SKM-1 (cell line): Measurements from ENCODE around the gene DDX51.
"Not testable (repeated sequence)": the region's sequence is repeated elsewhere in the genome, so short reads cannot be mapped to it uniquely, and the experiment has no call there.

Experiments
- DNase-seq: peaks from one replicate; lab custom pipeline; 2025; ENCODE audit not compliant: unreplicated experiment; lab: John Stamatoyannopoulos, UW

Gene DDX51

DNA sequence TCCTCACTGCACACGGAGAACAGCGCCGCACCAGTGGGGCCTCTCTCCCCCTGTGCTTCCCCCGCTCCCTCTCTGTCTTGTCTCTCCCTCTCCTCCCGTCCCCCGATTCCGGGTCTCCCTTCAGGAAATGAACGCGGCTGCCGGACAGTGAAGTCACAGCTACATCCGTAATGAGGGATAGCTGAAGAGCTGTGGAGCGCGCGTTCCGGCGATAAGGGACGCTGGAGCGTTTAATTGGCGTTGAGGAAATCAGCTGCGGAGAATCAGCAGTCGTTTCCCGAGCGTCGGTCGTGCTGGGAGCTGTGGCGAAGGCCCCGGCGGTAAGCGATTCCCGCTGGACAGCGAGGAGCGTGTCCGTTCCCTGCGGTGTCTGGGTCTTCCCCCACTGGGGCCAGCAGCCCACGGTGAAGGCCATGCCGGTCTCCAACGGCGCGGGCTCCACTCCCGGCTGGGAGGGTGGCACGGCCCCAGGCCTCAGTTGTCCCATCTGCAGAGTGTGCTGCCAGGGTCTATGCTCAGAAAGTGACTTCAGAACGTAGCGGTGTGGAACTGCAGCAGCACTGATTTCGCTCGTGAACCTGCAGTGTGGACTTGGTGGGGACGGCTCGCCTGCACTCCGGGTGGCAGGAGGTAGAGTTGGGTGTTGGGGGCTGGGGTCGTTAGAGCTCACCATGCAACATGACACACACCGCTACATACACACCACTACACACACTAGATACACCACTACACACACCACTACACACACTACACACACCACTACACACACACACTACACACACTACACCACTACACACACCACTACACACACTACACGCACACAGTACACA lies 11.0 kb upstream of the DDX51 start:
- no peak for DNase-seq

DNA sequence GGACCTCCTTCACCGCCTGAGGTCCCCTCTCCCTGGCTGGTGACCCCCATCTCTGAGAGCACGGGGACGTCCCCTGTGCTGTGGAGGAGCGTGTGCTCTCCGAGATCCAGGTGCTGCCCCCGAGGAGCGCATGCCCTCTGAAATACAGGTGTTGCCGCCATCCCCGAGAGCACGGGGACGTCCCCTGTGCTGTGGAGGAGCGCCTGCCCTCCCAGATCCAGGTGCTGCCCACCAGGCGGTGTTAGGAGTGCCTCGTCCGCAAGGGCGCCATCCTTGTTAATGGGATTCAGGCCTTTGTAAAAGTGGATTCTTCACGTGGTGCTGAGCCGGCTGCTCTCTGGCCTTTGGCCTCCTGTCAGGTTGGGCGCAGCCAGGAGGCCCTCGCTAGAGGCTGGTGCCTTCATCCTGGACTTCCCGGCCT lies 10.2 kb upstream of the DDX51 start:
- DNase-seq, result no peak

- DNase-seq, result no peak
Observed at GRCh38 chr12:132153501-132154340, 9.6 kb upstream of the DDX51 start.

DNA sequence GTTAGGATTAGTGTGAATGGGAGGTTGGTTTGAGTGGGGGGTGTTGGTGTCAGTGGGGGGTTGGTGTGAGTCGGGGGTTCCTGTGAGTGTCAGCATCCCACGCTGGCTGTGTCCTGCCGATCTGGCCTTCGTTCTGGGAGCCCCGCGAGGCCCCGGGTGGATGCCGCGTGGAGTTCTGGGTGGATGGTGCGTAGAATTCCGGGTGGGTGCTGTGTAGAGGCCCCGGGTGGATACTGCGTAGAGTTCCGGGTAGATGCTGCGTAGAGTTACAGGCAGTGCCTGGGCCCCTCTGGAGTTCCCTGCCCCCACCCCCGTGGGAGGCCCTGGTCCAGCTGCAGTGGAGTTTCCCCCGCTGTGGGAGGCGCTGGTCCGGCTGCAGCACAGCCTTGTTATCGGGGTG lies 8.8 kb upstream of the DDX51 start:
- DNase-seq, result no peak

GRCh38 chr12:132152411-132152821 lies 8.3 kb upstream of the DDX51 start:
- DNase-seq, result no peak

- DNase-seq, result no peak
Observed at GRCh38 chr12:132151766-132152410, 7.8 kb upstream of the DDX51 start.

DNA sequence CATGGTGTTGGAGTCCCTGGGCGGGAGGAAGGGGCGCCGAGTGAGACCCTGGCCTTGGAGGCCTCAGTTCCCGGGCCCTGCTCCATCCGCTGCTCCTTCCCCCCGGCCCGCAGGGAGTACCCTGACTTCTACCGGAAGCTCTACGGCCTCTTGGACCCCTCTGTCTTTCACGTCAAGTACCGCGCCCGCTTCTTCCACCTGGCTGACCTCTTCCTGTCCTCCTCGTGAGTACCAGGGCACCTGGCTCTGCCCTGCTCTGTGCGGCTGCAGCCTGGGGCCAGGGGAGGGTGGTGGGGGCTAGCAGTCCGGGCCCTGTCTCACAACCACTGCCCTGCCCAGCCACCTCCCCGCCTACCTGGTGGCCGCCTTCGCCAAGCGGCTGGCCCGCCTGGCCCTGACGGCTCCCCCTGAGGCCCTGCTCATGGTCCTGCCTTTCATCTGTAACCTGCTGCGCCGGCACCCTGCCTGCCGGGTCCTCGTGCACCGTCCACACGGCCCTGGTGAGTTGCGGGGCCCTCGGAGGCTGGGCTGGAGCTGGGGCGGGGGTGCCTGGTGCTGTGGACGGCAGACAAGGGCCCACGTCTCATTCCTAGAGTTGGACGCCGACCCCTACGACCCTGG lies 7.1 kb upstream of the DDX51 start:
- no peak for DNase-seq

DNA sequence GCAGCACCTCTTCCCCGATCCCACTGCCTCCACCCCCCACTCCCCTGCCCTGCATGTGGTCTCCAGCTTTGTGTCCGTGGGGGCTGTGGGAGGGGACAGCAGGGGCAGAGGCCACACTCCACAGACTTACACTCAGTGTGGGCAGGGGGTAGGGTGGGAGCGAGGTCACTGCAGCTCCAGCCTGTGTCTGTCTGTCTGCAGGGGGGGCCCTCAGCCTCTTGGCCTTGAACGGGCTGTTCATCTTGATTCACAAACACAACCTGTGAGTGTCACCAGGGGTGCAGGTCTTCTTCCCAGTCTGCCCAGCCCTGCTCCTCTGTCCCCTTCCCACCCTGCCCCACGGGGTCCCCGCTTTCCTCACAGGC lies 6.6 kb upstream of the DDX51 start:
- no peak for DNase-seq

DNA sequence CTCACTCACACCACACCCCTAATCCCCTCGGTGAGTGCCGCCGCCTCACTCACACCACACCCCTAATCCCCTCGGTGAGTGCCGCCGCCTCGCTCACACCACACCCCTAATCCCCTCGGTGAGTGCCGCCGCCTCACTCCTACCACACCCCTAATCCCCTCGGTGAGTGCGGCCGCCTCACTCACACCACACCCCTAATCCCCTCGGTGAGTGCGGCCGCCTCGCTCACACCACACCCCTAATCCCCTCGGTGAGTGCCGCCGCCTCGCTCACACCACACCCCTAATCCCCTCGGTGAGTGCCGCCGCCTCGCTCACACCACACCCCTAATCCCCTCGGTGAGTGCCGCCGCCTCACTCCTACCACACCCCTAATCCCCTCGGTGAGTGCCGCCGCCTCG lies 5.4 kb upstream of the DDX51 start:
- DNase-seq, result not testable (repeated sequence)

DNA sequence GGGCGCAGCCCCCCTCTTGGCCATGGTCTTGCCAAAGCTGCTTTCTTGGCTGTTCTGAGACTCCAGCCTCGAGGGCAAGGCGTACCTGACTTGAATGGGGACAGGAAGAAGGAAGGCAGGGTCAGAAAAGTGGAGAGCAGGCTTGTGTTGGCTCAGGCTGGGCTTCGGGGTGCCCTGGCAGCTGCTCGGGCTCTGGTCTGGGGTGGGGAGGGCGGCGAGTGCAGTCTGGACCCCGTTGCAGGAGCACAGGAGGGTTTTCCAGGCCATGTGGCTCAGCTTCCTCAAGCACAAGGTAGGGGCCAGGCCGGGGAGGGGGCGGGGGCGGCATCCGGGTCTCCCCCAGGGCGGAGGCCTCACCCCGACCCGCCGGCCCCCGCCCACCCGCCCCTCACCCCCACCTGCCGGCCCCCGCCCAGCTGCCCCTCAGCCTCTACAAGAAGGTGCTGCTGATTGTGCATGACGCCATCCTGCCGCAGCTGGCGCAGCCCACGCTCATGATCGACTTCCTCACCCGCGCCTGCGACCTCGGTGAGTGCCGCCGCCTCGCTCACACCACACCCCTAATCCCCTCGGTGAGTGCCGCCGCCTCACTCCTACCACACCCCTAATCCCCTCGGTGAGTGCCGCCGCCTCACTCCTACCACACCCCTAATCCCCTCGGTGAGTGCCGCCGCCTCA lies 4.4 kb upstream of the DDX51 start:
- DNase-seq, result no peak

- DNase-seq, result no peak
Observed at GRCh38 chr12:132147423-132148367, 3.6 kb upstream of the DDX51 start.

- no peak for DNase-seq
Observed at GRCh38 chr12:132146772-132147422, 2.8 kb upstream of the DDX51 start.

DNA sequence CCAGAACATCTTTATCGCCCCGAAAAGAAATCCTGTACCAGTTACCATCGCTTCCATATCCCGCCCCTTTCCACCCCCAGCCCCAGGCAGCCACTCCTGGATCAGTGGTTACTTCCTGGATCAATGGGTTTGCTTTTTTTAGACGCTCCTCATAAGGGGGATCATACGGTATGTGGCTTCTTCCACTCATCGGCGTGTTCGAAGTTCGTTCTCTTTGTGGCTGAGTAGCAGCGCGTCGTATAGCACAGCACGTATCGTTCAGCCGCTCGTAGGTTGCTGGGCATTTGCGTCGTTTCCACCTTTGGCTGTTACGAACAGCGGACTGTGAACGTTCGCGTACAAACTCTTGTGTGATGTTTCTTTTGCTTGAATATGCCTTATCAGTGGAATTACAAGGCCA lies 2.0 kb upstream of the DDX51 start:
- DNase-seq, result no peak

DNA sequence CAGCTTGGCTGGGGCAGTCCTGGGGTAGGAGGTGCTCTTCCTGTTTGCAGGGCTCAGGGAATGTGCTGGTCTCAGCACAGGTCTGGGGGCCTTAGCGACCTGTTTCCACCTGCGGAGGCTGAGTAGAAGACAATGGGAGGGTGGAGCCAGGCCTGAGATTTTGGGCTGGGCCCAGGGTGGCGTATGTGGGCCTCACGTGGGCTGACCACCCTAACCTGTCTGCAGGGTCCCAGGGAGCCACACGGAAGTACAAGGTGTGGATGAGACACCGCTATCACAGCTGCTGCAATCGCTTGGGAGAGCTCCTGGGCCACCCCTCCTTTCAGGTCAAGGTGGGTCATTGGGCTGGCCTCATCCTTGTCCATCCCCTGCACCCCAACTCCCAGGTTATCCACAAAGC lies 1.2 kb upstream of the DDX51 start:
- no peak for DNase-seq

- DNase-seq, result no peak
Observed at GRCh38 chr12:132144810-132145168, 670 bp upstream of the DDX51 start.

GRCh38 chr12:132143336-132144071 lies 615 bp downstream of the DDX51 start:
- no peak for DNase-seq

DNA sequence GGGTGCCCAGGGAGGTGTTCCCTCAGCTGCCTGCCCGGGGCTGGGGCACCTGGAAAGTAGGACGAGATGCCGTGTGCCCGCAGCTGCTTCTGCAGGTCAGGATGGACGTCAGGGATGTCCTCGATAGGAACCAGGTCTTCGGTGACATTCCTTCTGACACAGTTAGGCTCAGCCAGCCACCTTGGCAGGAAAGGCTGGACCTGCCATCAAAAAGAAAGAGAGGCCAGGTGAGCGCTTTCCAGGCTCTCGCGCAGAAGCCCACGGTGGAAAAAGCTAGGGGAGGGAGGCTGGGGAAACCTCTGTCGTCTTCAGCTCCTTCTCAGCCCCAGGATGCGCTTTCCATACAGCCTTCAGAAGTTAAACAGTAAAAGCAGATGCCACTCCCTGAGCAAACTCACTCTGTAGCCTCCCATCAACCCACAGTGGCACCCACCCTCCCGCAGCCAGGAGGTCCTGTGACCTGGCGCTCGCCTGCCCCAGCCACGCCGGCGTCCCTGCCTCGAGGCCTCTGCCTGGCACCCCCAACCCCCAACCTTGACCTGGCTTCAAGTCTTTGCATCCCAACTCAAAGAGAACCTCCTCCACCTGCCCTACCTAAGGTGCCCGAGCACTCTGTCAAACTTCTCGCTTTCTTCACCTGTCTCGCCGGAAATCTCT lies 1.3 kb downstream of the DDX51 start:
- no peak for DNase-seq
